Body of pancreas (tissue), 4 donors: Measurements from ENCODE around the gene PMP22.
"Not testable (repeated sequence)": the region's sequence is repeated elsewhere in the genome, so short reads cannot be mapped to it uniquely, and the experiment has no call there.

Experiments used
- POLR2A ChIP-seq, 3 donors: fragments of 450-650 bp; IDR thresholded peaks; one replicate each; pipeline ENCODE4 v1.6.1; 2016; ENCODE audit warnings: antibody characterized with exemption in 3 of 3, mild to moderate bottlenecking in 2 of 3
- TF ChIP-seq, protein P1 (sequence below), 7 experiments: fragments of 450-650 bp in 4 of 7; fragments of 200-600 bp in 3 of 7; sonication (generic) in 3 of 7; IDR thresholded peaks; one replicate each; pipeline ENCODE4 v1.5.1; 2016 to 2019; ENCODE audit warnings: antibody characterized with exemption in 7 of 7

DNA sequence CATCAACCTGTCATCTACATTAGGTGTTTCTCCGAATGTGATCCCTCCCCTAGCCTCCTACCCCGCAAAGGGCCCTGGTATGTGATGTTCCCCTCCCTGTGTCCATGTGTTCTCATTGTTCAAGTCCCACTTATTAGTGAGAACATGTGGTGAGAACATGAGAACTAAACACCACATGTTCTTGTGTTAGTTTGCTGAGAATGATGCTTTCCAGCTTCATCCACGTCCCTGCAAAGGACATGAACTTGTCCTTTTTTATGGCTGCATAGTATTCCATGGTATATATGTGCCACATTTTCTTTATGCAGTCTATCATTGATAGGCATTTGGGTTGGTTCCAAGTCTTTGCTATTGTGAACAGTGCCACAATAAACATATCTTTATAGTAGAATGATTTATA, 43.3 kb downstream of the PMP22 start:
- TF ChIP-seq, protein P1, sequence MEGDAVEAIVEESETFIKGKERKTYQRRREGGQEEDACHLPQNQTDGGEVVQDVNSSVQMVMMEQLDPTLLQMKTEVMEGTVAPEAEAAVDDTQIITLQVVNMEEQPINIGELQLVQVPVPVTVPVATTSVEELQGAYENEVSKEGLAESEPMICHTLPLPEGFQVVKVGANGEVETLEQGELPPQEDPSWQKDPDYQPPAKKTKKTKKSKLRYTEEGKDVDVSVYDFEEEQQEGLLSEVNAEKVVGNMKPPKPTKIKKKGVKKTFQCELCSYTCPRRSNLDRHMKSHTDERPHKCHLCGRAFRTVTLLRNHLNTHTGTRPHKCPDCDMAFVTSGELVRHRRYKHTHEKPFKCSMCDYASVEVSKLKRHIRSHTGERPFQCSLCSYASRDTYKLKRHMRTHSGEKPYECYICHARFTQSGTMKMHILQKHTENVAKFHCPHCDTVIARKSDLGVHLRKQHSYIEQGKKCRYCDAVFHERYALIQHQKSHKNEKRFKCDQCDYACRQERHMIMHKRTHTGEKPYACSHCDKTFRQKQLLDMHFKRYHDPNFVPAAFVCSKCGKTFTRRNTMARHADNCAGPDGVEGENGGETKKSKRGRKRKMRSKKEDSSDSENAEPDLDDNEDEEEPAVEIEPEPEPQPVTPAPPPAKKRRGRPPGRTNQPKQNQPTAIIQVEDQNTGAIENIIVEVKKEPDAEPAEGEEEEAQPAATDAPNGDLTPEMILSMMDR (IDR thresholded peaks at IDR 0.05): not testable (repeated sequence)
- TF ChIP-seq POLR2A (IDR thresholded peaks at IDR 0.05): not testable (repeated sequence)
